Ovary (tissue), 3 donors: ENCODE data around the gene RPE65.

Experiments
- CTCF ChIP-seq, 3 donors: fragments of 450-650 bp in 2 of 3; fragments of 200-600 bp in 1 of 3; IDR thresholded peaks; one replicate each; pipeline versions ENCODE4 v1.5.1 to v1.8.0; 2016 to 2022; ENCODE audit warnings: antibody characterized with exemption in 3 of 3, mild to moderate bottlenecking in 1 of 3
- EP300 ChIP-seq: sonication (generic); formaldehyde crosslinking; IDR thresholded peaks from one replicate; pipeline ENCODE4 v1.6.1; 2017; ENCODE audit warnings: antibody characterized with exemption
- donor health status: DM: no; HTN: no; CAD: no.

GRCh38 chr1:68456202-68456601 lies 6.4 kb upstream of the RPE65 start:
- TF ChIP-seq EP300 (no peak), CTCF (IDR thresholded peaks at IDR 0.05) (no peak)
